Activated CD4-positive, CD25-positive, alpha-beta regulatory T cell (primary cell): ENCODE measurements around the gene PARD3.

Experiments used
- DNase-seq, 4 experiments: peaks; one replicate each; lab custom pipeline; 2025; lab: John Stamatoyannopoulos, UW

The PARD3 gene

GRCh38 chr10:34125702-34126101 is 689.4 kb downstream of the PARD3 start:
- DNase-seq = no peak

GRCh38 chr10:34124522-34125035 is 690.5 kb downstream of the PARD3 start:
- no peak for DNase-seq

GRCh38 chr10:34121781-34122622 is 693.1 kb downstream of the PARD3 start:
- no peak for DNase-seq

- DNase-seq = no peak
Observed at GRCh38 chr10:34121125-34121753, 693.9 kb downstream of the PARD3 start.

- DNase-seq = no peak
Observed at GRCh38 chr10:34119456-34119855, 695.6 kb downstream of the PARD3 start.

GRCh38 chr10:34116681-34117271 is 698.3 kb downstream of the PARD3 start:
- DNase-seq = no peak

- DNase-seq = no peak
Observed at GRCh38 chr10:34116220-34116641, 698.9 kb downstream of the PARD3 start.

GRCh38 chr10:34114914-34115313 is 700.2 kb downstream of the PARD3 start:
- no peak for DNase-seq

GRCh38 chr10:34113504-34114225 is 701.4 kb downstream of the PARD3 start:
- no peak for DNase-seq

GRCh38 chr10:34112171-34112782 is 702.8 kb downstream of the PARD3 start:
- no peak for DNase-seq

GRCh38 chr10:34111179-34111578 is 703.9 kb downstream of the PARD3 start:
- no peak for DNase-seq

- no peak for DNase-seq
Observed at GRCh38 chr10:34109952-34110702, 705.0 kb downstream of the PARD3 start.

- no peak for DNase-seq
Observed at GRCh38 chr10:34109495-34109894, 705.6 kb downstream of the PARD3 start.

- no peak for DNase-seq
Observed at GRCh38 chr10:34107626-34108516, 707.2 kb downstream of the PARD3 start.

- DNase-seq = no peak
Observed at GRCh38 chr10:34106356-34106885, 708.7 kb downstream of the PARD3 start.

GRCh38 chr10:34104829-34105572 is 710.1 kb downstream of the PARD3 start:
- no peak for DNase-seq

- no peak for DNase-seq
Observed at GRCh38 chr10:34102893-34103506, 712.1 kb downstream of the PARD3 start.

- no peak for DNase-seq
Observed at GRCh38 chr10:34102237-34102673, 712.8 kb downstream of the PARD3 start.
